GM18520 (cell line): Measurements from ENCODE around the gene SEMA4A.

Source experiments
- ATAC-seq: cut with Tn5 transposase; IDR thresholded peaks from one replicate; pipeline ENCODE4 v1.9.1; 2021; ENCODE audit not compliant: unreplicated experiment

Gene SEMA4A

GRCh38 chr1:156134716-156135435 lies 18.5 kb upstream of the SEMA4A start:
- ATAC-seq = no peak

DNA sequence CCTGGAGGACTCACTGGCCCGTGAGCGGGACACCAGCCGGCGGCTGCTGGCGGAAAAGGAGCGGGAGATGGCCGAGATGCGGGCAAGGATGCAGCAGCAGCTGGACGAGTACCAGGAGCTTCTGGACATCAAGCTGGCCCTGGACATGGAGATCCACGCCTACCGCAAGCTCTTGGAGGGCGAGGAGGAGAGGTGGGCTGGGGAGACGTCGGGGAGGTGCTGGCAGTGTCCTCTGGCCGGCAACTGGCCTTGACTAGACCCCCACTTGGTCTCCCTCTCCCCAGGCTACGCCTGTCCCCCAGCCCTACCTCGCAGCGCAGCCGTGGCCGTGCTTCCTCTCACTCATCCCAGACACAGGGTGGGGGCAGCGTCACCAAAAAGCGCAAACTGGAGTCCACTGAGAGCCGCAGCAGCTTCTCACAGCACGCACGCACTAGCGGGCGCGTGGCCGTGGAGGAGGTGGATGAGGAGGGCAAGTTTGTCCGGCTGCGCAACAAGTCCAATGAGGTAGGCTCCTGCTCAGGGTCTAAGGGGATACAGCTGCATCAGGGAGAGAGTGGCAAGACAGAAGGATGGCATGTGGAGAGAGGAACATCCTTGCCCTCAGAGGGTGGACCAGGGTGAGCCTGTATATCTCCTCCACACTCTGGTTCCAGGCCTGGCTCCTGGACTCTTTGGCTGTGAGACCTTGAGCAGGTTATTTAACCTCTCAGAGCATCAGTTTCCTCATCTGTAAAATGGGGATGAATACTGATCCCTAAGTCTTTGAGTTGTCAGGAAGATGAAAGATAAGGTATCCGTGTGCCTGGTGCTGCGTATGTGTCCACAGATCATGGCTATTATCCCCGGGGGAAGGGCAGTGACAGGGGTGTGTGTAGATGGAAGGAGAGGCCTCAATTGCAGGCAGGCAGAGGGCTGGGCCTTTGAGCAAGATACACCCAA lies 17.2 kb upstream of the SEMA4A start:
- no peak for ATAC-seq

DNA sequence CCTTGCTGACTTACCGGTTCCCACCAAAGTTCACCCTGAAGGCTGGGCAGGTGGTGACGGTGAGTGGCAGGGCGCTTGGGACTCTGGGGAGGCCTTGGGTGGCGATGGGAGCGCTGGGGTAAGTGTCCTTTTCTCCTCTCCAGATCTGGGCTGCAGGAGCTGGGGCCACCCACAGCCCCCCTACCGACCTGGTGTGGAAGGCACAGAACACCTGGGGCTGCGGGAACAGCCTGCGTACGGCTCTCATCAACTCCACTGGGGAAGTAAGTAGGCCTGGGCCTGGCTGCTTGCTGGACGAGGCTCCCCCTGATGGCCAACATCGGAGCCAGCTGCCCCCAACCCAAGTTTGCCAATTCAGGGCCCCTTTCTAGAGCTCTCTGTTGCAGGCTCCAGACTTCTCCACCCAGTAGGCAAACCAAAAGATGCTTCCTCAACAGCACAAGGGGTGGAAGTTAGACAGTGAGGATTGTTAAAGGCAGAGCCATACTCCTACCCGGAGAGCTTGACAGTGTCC lies 16.4 kb upstream of the SEMA4A start:
- no peak for ATAC-seq

GRCh38 chr1:156138458-156138867 lies 14.9 kb upstream of the SEMA4A start:
- no peak for ATAC-seq

DNA sequence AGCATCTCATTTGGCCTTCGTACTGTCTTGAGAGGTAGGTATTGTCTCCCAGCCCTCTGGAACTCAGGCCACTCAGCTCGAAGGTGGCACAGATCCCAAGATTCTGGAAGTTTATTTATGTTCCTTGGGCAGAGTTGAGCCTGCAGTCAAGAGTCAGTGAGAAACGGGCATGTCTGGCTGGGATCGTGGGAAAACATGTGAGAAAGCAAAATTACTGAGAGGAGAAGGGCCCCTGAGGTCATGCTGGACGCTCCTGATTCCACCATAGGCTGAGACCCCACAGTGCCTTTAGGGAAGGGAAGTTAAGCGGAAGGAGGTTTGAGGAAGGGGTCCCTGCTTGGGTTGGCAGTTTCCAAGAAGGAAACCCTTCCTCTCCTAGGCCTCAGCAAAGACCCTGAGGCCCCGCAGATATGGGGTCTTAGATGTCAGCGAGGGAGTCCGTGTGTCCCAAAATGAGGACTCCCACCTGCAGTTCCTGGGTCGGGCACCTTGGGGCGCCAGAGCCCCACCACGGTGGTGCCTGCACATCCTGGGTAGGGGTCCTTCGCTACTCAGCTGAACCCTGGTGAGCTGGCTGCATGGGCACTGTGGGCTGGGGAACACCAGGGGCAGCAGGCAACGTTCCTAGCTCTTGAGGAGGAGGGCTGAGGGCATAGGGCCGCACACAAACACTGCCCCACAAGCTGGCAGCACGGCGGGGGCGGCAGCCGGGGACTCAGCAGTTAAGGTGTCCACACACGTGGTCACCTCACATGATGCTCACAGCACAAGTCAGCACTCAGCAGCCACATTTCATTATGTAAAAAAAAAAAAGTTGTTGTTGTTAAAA lies 12.3 kb upstream of the SEMA4A start:
- ATAC-seq = no peak

- ATAC-seq = no peak
Measured at GRCh38 chr1:156143765-156144489, 9.5 kb upstream of the SEMA4A start.

DNA sequence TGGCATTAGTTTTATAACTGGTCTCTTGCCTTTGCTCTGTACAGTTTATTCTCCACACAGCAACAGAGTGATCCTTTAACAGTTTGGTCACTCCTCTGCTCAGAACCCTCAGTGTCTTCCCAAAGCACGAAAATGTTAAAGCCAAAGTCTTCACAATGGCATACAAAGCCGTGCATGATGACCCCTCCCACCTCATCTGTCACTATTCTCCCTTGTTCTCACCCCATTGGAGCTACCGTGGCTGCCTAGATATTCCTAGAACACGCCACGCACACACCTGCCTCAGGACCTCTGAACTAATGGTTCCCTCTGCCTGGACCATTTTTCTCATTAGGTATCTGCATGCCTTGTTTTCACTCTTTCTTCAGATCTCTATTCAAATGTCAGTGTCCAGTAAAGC lies 8.6 kb upstream of the SEMA4A start:
- ATAC-seq = no peak

DNA sequence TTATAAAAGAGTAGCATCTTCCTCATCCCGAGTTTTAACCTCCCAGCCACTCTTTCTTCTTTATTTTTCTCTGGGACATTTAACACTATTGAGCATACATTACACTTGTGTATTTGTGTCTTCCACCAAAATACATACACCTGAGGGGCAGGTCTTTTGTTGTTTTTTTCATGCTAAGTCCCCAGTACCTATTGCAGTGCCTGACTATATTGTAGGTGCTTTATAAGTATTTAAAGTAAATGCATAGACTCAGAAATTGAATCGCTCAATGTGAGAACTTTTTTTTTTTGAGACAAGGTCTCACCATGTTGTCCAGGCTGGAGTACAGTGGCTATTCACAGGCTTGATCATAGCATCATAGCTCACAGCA lies 7.8 kb upstream of the SEMA4A start:
- ATAC-seq = no peak

DNA sequence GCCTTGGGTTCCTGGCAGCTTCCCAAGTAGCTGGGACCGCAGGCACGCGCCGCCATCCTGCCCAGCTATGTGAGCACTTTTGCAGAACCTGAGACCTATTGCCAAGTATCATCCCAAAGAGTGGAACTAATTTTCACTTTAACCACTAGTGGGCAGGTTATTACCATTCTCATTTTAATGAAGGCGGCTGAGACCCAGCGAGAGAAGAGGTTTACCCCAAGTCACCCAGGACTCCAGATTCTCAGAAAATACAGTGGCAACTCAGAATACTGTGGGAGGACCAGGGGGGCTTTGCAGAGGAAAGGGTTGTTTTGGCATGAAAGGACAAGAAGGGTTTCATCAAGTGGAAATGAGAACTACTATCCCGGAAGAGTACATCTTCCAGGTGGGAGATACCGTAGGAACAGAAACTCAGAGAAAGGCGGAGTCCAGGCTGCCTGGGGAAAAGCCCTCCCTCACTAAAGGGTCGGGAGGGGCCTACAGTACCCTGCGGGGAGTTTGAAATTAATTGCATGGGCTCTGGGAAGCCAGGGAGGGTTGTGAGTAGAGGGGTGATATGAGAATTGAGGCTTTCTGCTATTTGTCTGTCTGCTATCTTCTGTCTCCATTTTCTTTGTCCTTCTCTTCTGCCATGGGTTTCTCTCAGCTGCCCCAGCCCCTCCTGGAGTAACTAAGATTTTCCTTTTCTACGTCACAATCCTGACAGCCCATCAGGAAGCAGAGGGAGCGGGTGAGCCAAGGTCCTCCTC lies 7.2 kb upstream of the SEMA4A start:
- no peak for ATAC-seq

DNA sequence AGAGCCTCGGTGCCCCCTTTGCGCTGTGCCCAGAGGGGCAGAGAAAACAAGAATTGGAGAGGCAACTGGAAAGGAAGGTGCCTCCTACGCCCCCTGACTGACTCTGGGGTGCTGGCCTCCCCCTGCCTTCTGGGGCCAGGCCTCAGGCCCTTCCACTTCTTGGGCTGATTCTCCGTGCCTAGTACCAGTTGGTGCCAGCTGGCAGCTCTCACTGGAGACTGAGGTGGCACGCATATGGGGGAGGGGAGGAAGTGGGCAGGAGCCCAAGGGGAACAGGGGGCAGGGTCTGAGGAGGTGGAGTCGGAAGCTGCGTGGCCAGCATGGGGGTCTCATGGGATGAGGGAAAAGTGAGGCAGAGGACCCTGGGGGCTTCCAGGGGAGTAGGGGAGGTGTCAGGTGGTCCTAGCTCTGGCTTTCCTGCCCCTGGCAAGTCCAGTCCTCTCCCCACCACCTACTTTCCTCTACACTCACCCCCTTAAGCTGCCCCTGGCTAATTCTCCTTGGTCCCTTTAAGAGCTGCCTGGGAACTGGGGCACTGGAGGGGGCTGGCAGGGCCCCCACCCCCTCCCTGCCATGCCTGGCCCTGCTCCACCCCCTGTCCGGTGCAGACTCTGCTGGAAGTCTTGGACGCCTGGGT lies 6.5 kb upstream of the SEMA4A start:
- ATAC-seq = no peak

DNA sequence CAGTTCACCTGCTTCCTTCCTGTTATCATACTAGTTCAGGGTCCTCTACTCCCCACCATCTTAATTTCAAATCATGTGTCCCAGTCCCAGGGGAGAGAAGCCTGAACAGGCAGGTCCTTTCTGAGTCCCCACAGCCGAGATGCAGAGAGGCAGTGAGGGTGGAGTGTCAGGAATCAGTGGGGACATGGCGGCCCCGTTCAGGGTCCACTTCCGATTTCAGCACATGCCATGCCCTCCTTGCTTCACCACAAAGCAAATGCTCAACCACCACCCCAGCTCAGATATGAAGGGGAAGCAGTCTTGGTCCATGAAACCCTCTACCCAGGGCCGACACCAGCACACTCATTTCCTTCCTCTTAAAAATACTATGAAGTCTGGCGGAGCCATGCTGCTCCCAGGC lies 5.2 kb upstream of the SEMA4A start:
- ATAC-seq = no peak

- peak; percentile 37 for ATAC-seq
Measured at GRCh38 chr1:156149374-156150332, 3.7 kb upstream of the SEMA4A start.

- ATAC-seq = no peak
Measured at GRCh38 chr1:156150333-156151011, 2.9 kb upstream of the SEMA4A start.

DNA sequence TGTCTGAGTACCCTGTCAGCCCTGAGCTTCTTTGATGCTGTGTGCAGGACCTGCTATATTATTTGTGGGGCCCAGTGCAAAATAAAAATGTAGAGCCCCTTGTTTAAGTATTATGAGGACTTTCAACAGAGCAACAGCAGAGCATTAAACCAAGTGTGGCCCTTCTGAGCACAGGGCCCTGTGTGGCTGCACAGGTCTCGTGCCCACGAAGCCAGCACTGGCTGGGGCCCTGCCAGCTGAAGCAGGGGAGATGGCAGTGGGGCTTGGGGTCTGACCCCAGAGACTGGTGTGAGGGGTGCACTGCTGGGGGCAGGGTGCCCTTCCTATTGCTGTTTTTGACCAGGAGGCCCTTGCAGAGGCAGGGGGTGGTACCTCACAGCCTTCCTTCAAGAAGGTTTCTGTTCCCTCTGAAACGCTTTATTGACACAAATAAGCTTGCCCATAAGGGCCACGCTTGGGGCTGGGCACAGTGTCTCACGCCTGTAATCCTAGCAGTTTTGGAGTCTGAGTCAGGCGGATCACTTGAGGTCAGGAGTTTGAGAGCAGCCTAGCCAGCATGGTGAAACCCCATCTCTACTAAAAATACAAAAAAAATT lies 2.2 kb upstream of the SEMA4A start:
- no peak for ATAC-seq

DNA sequence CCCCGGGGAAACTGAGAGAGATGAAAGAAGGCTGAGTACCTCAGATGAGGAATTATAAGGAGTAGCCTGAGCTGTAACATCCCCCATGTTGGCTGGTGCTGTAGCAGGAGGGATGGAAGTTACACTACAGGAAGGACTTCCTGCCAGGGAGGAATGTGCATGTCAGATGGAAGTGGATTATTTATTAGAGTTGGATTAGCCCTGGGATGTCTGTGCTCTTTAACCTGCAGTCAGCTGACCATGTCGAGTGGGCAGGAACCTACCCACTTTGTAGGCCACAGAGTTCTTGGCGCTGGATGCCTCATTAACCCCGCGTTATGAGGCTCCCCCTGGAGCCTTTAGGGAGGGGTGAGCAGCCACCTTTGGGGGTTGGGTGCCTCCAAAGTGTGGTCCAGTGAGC lies 757 bp upstream of the SEMA4A start:
- no peak for ATAC-seq

- ATAC-seq = peak; percentile 30
Measured at GRCh38 chr1:156154317-156154749, 948 bp downstream of the SEMA4A start.
